KMS-11 (cell line): Measurements from ENCODE around the gene MFAP5.

Experiments used
- H2AFZ ChIP-seq: fragments of 200-600 bp; sonication (generic); 2 replicates; pipeline ENCODE4 v1.6.1; 2016; ENCODE audit warnings: antibody characterized with exemption, mixed run types, low read depth
- H3K27ac ChIP-seq: fragments of 200-600 bp; sonication (generic); 2 replicates; pipeline ENCODE4 v1.6.1; 2016; ENCODE audit warnings: mild to moderate bottlenecking, mixed run types
- H3K27me3 ChIP-seq: fragments of 200-600 bp; sonication (generic); 2 replicates; pipeline ENCODE4 v1.6.1; 2017; ENCODE audit warnings: mild to moderate bottlenecking, low read depth, mixed run types, moderate library complexity; ENCODE audit not compliant: insufficient read depth
- H3K36me3 ChIP-seq: fragments of 200-600 bp; sonication (generic); 2 replicates; pipeline ENCODE4 v1.6.1; 2017; ENCODE audit warnings: mild to moderate bottlenecking, mixed run types; ENCODE audit not compliant: insufficient read depth
- H3K4me1 ChIP-seq: fragments of 200-600 bp; sonication (generic); 2 replicates; pipeline ENCODE4 v1.6.1; 2016; ENCODE audit warnings: mild to moderate bottlenecking, low read depth, mixed run types; ENCODE audit not compliant: poor library complexity, severe bottlenecking
- H3K4me2 ChIP-seq: fragments of 200-600 bp; sonication (generic); 2 replicates; pipeline ENCODE4 v1.7.0; 2016; ENCODE audit warnings: mild to moderate bottlenecking, mixed run types
- H3K4me3 ChIP-seq: fragments of 200-600 bp; sonication (generic); IDR thresholded peaks from 2 replicates; pipeline ENCODE4 v1.6.1; 2017; ENCODE audit warnings: low read depth, low read length, mixed read lengths; ENCODE audit not compliant: insufficient read depth
- H3K79me2 ChIP-seq: fragments of 200-600 bp; sonication (generic); 2 replicates; pipeline ENCODE4 v1.6.1; 2016; ENCODE audit warnings: low read depth, mixed run types; ENCODE audit not compliant: insufficient read depth
- H3K9ac ChIP-seq: fragments of 200-600 bp; sonication (generic); 2 replicates; pipeline ENCODE4 v1.6.1; 2016; ENCODE audit warnings: mild to moderate bottlenecking, mixed run types
- H4K20me1 ChIP-seq: fragments of 200-600 bp; sonication (generic); 2 replicates; pipeline ENCODE4 v1.6.1; 2016; ENCODE audit warnings: mild to moderate bottlenecking, mixed run types; ENCODE audit not compliant: insufficient read depth
- TF ChIP-seq, protein P1 (sequence below): fragments of 200-600 bp; sonication (generic); conservative IDR thresholded peaks from 2 replicates; pipeline ENCODE4 v1.6.1; 2017; ENCODE audit warnings: low read depth, mild to moderate bottlenecking, antibody characterized with exemption, low read length, moderate library complexity, mixed read lengths

The MFAP5 gene

DNA sequence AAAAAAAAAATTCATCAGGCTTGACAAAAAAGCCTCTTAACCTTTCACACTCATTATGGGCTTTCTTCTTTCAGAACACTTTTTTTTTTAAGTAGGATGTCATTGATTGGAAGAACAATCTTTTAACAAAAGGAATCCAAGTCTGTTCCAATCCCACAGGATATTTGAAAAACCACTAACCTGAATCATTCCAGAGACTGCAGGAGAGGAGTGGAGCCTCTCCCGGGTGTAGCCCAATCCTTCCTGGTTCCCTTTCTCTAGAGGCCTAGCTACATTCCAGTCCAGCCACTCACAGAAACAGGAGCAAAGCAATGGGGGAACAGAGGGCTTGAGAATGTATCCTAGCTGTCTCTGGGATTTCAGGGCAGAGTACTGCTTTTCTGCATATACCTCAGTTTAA is 4.3 kb downstream of the MFAP5 start:
- Histone ChIP-seq H2AFZ (no peak overlapping the region), H3K36me3 (no peaks in the 10 kb centered on the region; the same call in 1 of the 2 replicates), H3K4me3 (no peak overlapping the region), H3K9ac (no peak overlapping the region), H3K79me2 (no peaks in the 10 kb centered on the region), H4K20me1 (no peaks in the 10 kb centered on the region), H3K27ac (no peak overlapping the region), H3K4me2 (no peak overlapping the region), H3K4me1 (no peaks in the 10 kb centered on the region), H3K27me3 (no peaks in the 10 kb centered on the region)
- TF ChIP-seq, protein P1, sequence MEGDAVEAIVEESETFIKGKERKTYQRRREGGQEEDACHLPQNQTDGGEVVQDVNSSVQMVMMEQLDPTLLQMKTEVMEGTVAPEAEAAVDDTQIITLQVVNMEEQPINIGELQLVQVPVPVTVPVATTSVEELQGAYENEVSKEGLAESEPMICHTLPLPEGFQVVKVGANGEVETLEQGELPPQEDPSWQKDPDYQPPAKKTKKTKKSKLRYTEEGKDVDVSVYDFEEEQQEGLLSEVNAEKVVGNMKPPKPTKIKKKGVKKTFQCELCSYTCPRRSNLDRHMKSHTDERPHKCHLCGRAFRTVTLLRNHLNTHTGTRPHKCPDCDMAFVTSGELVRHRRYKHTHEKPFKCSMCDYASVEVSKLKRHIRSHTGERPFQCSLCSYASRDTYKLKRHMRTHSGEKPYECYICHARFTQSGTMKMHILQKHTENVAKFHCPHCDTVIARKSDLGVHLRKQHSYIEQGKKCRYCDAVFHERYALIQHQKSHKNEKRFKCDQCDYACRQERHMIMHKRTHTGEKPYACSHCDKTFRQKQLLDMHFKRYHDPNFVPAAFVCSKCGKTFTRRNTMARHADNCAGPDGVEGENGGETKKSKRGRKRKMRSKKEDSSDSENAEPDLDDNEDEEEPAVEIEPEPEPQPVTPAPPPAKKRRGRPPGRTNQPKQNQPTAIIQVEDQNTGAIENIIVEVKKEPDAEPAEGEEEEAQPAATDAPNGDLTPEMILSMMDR, result no peak

DNA sequence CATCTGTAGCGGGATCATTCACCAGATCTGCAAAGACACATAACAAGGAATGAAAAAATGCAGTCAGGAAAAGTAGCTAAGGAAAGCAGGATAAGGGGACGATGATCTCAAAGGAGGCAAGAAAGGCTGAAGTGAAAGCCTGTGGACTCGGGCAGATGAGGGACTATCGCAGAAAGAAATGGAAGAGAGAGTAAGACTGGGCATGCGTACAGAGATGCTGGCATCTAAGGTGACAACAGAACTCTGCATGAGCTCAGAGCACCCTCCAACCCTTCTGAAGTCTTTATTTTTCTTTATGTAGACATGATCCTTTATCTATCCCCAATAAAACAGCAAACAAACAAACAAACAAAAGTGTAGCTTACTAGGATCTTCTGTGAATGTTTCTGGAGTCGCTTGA is 7.2 kb downstream of the MFAP5 start:
- Histone ChIP-seq H2AFZ (no peak overlapping the region), H3K4me2 (no peak overlapping the region), H3K27me3 (peaks cover 4% of the 10 kb centered on the region; the same call in 1 of the 2 replicates), H3K4me3 (no peak overlapping the region), H3K36me3 (no peaks in the 10 kb centered on the region; the same call in 1 of the 2 replicates), H3K79me2 (no peaks in the 10 kb centered on the region), H3K4me1 (no peaks in the 10 kb centered on the region), H3K27ac (no peak overlapping the region), H4K20me1 (no peaks in the 10 kb centered on the region), H3K9ac (no peak overlapping the region)
- TF ChIP-seq, protein P1, result no peak

DNA sequence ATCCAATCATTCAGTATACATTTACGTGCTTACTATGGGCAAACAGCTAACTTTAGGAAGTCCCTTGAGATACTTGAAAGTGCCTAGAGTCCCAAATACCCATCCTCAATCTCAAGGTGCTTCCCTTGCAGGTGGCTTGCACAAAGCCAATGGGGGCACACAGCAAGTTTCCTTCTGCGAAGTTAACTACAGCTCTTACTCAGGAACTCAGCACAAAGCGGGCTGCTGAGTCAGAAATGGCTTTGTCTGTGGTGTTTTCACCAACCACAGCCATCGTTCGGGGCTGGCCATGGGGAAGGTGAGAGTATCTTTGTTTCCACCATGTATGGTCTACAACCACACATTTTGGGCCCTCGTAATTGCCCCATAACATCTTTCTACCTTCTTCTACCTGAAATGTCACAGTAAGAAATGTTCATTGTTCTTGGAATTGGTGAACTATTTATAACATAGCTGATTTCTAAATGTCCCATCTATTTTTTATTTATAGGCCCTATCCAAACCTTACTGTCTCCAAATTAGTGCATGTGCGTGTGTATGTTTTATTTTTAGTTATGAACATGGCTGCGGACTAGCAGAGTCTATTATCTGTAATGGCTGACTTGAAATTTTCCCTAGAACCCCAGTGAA is 13.9 kb downstream of the MFAP5 start:
- H2AFZ ChIP-seq, result no peak overlapping the region
- H4K20me1 ChIP-seq, result no peaks in the 10 kb centered on the region
- H3K4me3 ChIP-seq, result no peak overlapping the region
- H3K9ac ChIP-seq, result no peak overlapping the region
- H3K79me2 ChIP-seq, result no peaks in the 10 kb centered on the region
- peaks cover 57% of the 10 kb centered on the region for H3K4me1 ChIP-seq
- H3K27me3 ChIP-seq, result peaks cover 36% of the 10 kb centered on the region
- TF ChIP-seq, protein P1, result no peak
- peak overlapping the region; percentile 66 for H3K4me2 ChIP-seq
- H3K27ac ChIP-seq, result no peak overlapping the region
- H3K36me3 ChIP-seq, result no peaks in the 10 kb centered on the region

DNA sequence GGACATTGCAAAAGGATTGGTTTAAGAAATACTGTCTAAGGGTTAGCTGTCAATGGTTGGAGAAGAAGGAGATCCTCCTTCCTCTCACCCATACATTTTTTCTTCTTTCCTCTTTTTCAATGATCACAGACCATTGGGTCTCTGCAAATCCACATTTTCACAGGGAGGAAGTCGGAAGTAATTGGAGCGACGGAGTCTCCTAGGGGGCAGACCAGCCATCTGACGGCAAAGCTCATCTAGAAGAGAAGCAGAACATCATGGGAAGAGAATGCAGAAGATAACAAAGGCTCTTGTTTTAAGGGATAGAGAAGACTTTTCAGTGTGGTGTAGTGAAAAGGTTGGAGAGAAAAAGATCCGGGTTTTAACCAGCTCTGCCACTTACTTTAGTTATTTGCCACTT is 14.7 kb downstream of the MFAP5 start:
- no peaks in the 10 kb centered on the region for H3K36me3 ChIP-seq
- H3K4me2 ChIP-seq, result peak overlapping the region; percentile 66
- H3K27me3 ChIP-seq, result peaks cover 36% of the 10 kb centered on the region
- no peak overlapping the region for H3K4me3 ChIP-seq
- H2AFZ ChIP-seq, result no peak overlapping the region
- H3K4me1 ChIP-seq, result peaks cover 60% of the 10 kb centered on the region
- H3K79me2 ChIP-seq, result no peaks in the 10 kb centered on the region
- H3K9ac ChIP-seq, result no peak overlapping the region
- H3K27ac ChIP-seq, result no peak overlapping the region
- no peaks in the 10 kb centered on the region for H4K20me1 ChIP-seq
- TF ChIP-seq, protein P1, result no peak
